ENCODE data around the gene GBA2. TPM values are rescaled to one million over a fixed set of nuclear protein-coding genes. Genes with fewer than 3 reads are reported as not detected.

The GBA2 gene
- total RNA-seq (2013): 54.0 TPM
- polyA plus RNA-seq: 100 to 1,000 TPM in 1 of 3 donors, 10 to 100 TPM in 2; 18.1 to 130 (median 26.4) TPM
- polyA minus RNA-seq: 29.5 and 31.6 TPM in 2 replicates
- 51.8 to 125 (median 82.3) reads per million in 11 experiments for total RNA-seq

GRCh38 chr9:35748858-35749514, at the start of gene GBA2, which contains the start of gene RGP1:
TSS of gene GBA2 (minus strand) at chr9:35749228. CDS start at chr9:35748704, 524 bp downstream.
TSS of gene RGP1 (plus strand) at chr9:35749287. CDS start at chr9:35749756, 469 bp downstream.
- peak within 1 kb of the TSS; percentile 97 for H3K4me2 ChIP-seq (replicated peaks; ENCODE audit: extremely low read depth, low read length, poor library complexity, severe bottlenecking)
- no peaks in the 10 kb centered on the region for H3K27me3 ChIP-seq (ENCODE audit: control insufficient read depth in 2 of 2, insufficient read depth in 2 of 2, low read length in 2 of 2)
- peak within 1 kb of the TSS; percentile 86 to 90 (median 89) for H3K4me3 ChIP-seq (replicated peaks in 1 of 3; ENCODE audit: low read depth in 2 of 3, low read length in 3 of 3)
- no peaks in the 10 kb centered on the region for H3K9me3 ChIP-seq (replicated peaks in 1 of 2; ENCODE audit: control insufficient read depth in 1 of 2, insufficient read depth in 1 of 2, low read length in 2 of 2)
- H3K27ac Mint-ChIP-seq: peak within 1 kb of the TSS; percentile 86 to 95 (median 91)
- peaks cover 0 to 2% (median 0%) of the 10 kb centered on the region in 3 donors for H3K27me3 Mint-ChIP-seq (ENCODE audit: low read depth in 3 of 3)
- peaks cover 46 to 62% of the 10 kb centered on the region in 2 donors for H3K36me3 Mint-ChIP-seq
- peak within 1 kb of the TSS; percentile 59 to 80 for H3K27ac ChIP-seq (ENCODE audit: low read depth in 1 of 2, low read length in 2 of 2)
- under 1% methylated on average over 61 of the region's 69 CpGs for WGBS (ENCODE audit: insufficient coverage)
- H3K4me1 ChIP-seq (ENCODE audit: control insufficient read depth in 1 of 2, insufficient read depth in 2 of 2, low read length in 2 of 2): peaks cover 46 to 50% of the 10 kb centered on the region in 2 donors
- H4K20me1 ChIP-seq (ENCODE audit: insufficient read depth, low read length): peaks cover 46% of the 10 kb centered on the region
- peaks cover 40 to 44% of the 10 kb centered on the region in 2 donors for H3K36me3 ChIP-seq (replicated peaks in 1 of 2; ENCODE audit: control insufficient read depth in 1 of 2, insufficient read depth in 2 of 2, low read length in 2 of 2)
- H2AFZ ChIP-seq (ENCODE audit: insufficient read depth, low read depth, low read length, poor library complexity, severe bottlenecking): peak within 1 kb of the TSS; percentile 82
- peak; percentile 61 to 62 (median 62) for DNase-seq
- H3K4me3 Mint-ChIP-seq: peak within 1 kb of the TSS; percentile 95
- H3K4me1 Mint-ChIP-seq: peaks cover 49% of the 10 kb centered on the region
- peaks cover 52% of the 10 kb centered on the region for H3K79me2 ChIP-seq (ENCODE audit: insufficient read depth, low read length)
- intact Hi-C loops (cut with micrococcal nuclease): loop anchor here (2.0 to 5.0 kb wide), 2 partner anchors 16 to 142 kb away; partner anchors contain the start of genes CREB3 (in 2 of the 2), TLN1 (in 2 of the 2) and TESK1 (in 1 of the 2)
- no peak for TF ChIP-seq CTCF (IDR thresholded peaks at IDR 0.05)
- H3K9me3 Mint-ChIP-seq: peaks cover 0 to 3% (median 0%) of the 10 kb centered on the region in 7 donors
- H3K9ac ChIP-seq (ENCODE audit: insufficient read depth, low read length, poor library complexity, severe bottlenecking): peak within 1 kb of the TSS; percentile 83

GRCh38 chr9:35797311-35798109, 48.5 kb upstream of the GBA2 start:
- Histone ChIP-seq H4K20me1 (ENCODE audit: insufficient read depth, low read length) (no peaks in the 10 kb centered on the region), H2AFZ (ENCODE audit: insufficient read depth, low read depth, low read length, poor library complexity, severe bottlenecking) (no peak overlapping the region), H3K4me2 (replicated peaks; ENCODE audit: extremely low read depth, low read length, poor library complexity, severe bottlenecking) (no peak overlapping the region), H3K9ac (ENCODE audit: insufficient read depth, low read length, poor library complexity, severe bottlenecking) (no peak overlapping the region), H3K4me1 (ENCODE audit: control insufficient read depth in 1 of 2, insufficient read depth in 2 of 2, low read length in 2 of 2) (no peaks in the 10 kb centered on the region), H3K79me2 (ENCODE audit: insufficient read depth, low read length) (no peaks in the 10 kb centered on the region), H3K27ac (ENCODE audit: low read depth in 1 of 2, low read length in 2 of 2) (no peak overlapping the region), H3K27me3 (ENCODE audit: control insufficient read depth in 2 of 2, insufficient read depth in 2 of 2, low read length in 2 of 2) (peaks cover 0 to under 1% of the 10 kb centered on the region in 2 donors), H3K4me3 (replicated peaks in 1 of 3; ENCODE audit: low read depth in 2 of 3, low read length in 3 of 3) (no peak overlapping the region), H3K36me3 (replicated peaks in 1 of 2; ENCODE audit: control insufficient read depth in 1 of 2, insufficient read depth in 2 of 2, low read length in 2 of 2) (no peaks in the 10 kb centered on the region), H3K9me3 (replicated peaks in 1 of 2; ENCODE audit: control insufficient read depth in 1 of 2, insufficient read depth in 1 of 2, low read length in 2 of 2) (no peaks in the 10 kb centered on the region)
- Mint-ChIP-seq H3K4me3 (no peak overlapping the region), H3K9me3 (peaks cover 0 to 3% (median 0%) of the 10 kb centered on the region in 7 donors), H3K27ac (no peak overlapping the region), H3K27me3 (ENCODE audit: low read depth in 3 of 3) (peaks cover 5 to 9% (median 6%) of the 10 kb centered on the region in 3 donors), H3K4me1 (peaks cover 6% of the 10 kb centered on the region), H3K36me3 (peaks cover 0 to 1% of the 10 kb centered on the region in 2 donors)
- 100% methylated on average over 2 of the region's 6 CpGs for WGBS (ENCODE audit: insufficient coverage)
- DNase-seq: no peak
- TF ChIP-seq CTCF (IDR thresholded peaks at IDR 0.05): no peak
- intact Hi-C loops (cut with micrococcal nuclease): no loop called here

Measured in CD14-positive monocyte (primary cell).